Measurements from ENCODE around the gene MAP3K12. TPM values are rescaled to one million over a fixed set of nuclear protein-coding genes. Genes with fewer than 3 reads are reported as not detected.
A peak's percentile ranks its signal among the peaks of the same experiment; 100 is the strongest.
"Not testable (repeated sequence)": the region's sequence is repeated elsewhere in the genome, so short reads cannot be mapped to it uniquely, and the experiment has no call there.

MAP3K12 gene
- total RNA-seq, result 1 to 10 TPM; 3.2 to 6.8 TPM
- long read RNA-seq, partial matches to known transcripts, result 1 of 30 reads
- long read RNA-seq, other reads (novel, unspliced or antisense), result 29 of 30 reads

- ATAC-seq (no peak), DNase-seq (peak; percentile 68 to 69)
- intact Hi-C loops (cut with DNase I, micrococcal nuclease), result loop anchor here in 1 of 2 donors (10.0 kb wide), 1 partner anchor 155 kb away; no protein-coding TSS in a partner anchor
Observed at GRCh38 chr12:53499266-53500141, at the start of gene MAP3K12. Gene MAP3K12 (minus strand): TSS chr12:53499458. CDS start chr12:53487391, 12,067 bp downstream.

- DNase-seq, ATAC-seq: not testable (repeated sequence)
- intact Hi-C loops (cut with DNase I, micrococcal nuclease), result loop anchor here in 1 of 2 donors (10.0 kb wide), 1 partner anchor 126 kb away; the partner anchor contains the start of gene ATP5MC2
Observed at GRCh38 chr12:53548354-53548753, 49.1 kb upstream of the MAP3K12 start.

GRCh38 chr12:53543539-53543938, 44.3 kb upstream of the MAP3K12 start:
- ATAC-seq, result peak; percentile 81
- DNase-seq, result peak; percentile 47 to 49
- intact Hi-C loops (cut with DNase I, micrococcal nuclease), result loop anchor here (5.0 to 10.0 kb wide), 3 partner anchors 131 to 204 kb away; partner anchors contain the start of gene ATP5MC2 (in 2 of the 2)

- DNase-seq (no peak), ATAC-seq (no peak)
- intact Hi-C loops (cut with DNase I, micrococcal nuclease), result no loop called here
Observed at GRCh38 chr12:53539526-53539925, 40.3 kb upstream of the MAP3K12 start.

GRCh38 chr12:53538209-53538689, 39.0 kb upstream of the MAP3K12 start:
- peak; percentile 96 for ATAC-seq
- intact Hi-C loops (cut with DNase I, micrococcal nuclease), result no loop called here
- DNase-seq, result peak in 1 of 2 donors; percentile 68

GRCh38 chr12:53536962-53537361, 37.7 kb upstream of the MAP3K12 start:
- no peak for ATAC-seq

GRCh38 chr12:53533471-53533870, 34.2 kb upstream of the MAP3K12 start:
- no peak for ATAC-seq

More at GRCh38 chr12:53536962-53537361, 37.7 kb upstream of the MAP3K12 start:
- intact Hi-C loops (cut with DNase I, micrococcal nuclease), result no loop called here
- no peak for DNase-seq

GRCh38 chr12:53532524-53533445, 33.5 kb upstream of the MAP3K12 start:
- no peak for DNase-seq
- peak; percentile 6 for ATAC-seq
- intact Hi-C loops (cut with DNase I, micrococcal nuclease), result no loop called here

More at GRCh38 chr12:53533471-53533870, 34.2 kb upstream of the MAP3K12 start:
- intact Hi-C loops (cut with DNase I, micrococcal nuclease), result no loop called here
- DNase-seq, result no peak

GRCh38 chr12:53532021-53532420, 32.8 kb upstream of the MAP3K12 start:
- DNase-seq (no peak), ATAC-seq (no peak)
- intact Hi-C loops (cut with DNase I, micrococcal nuclease), result no loop called here

GRCh38 chr12:53530920-53531319, 31.7 kb upstream of the MAP3K12 start:
- DNase-seq (no peak), ATAC-seq (no peak)
- intact Hi-C loops (cut with DNase I, micrococcal nuclease), result no loop called here

GRCh38 chr12:53530061-53530460, 30.8 kb upstream of the MAP3K12 start:
- DNase-seq (no peak), ATAC-seq (no peak)
- intact Hi-C loops (cut with DNase I, micrococcal nuclease), result no loop called here

GRCh38 chr12:53524476-53524875, 25.2 kb upstream of the MAP3K12 start:
- DNase-seq (no peak), ATAC-seq (no peak)
- intact Hi-C loops (cut with DNase I, micrococcal nuclease), result loop anchor here in 1 of 2 donors (10.0 kb wide), 1 partner anchor 60 kb away; no protein-coding TSS in a partner anchor

- ATAC-seq (no peak), DNase-seq (no peak)
Observed at GRCh38 chr12:53523131-53523530, 23.9 kb upstream of the MAP3K12 start.

GRCh38 chr12:53518381-53518780, 19.1 kb upstream of the MAP3K12 start:
- DNase-seq (no peak), ATAC-seq (no peak)
- intact Hi-C loops (cut with DNase I, micrococcal nuclease), result no loop called here

More at GRCh38 chr12:53523131-53523530, 23.9 kb upstream of the MAP3K12 start:
- intact Hi-C loops (cut with DNase I, micrococcal nuclease), result loop anchor here in 1 of 2 donors (10.0 kb wide), 1 partner anchor 58 kb away; no protein-coding TSS in a partner anchor

- intact Hi-C loops (cut with DNase I, micrococcal nuclease), result no loop called here
- no peak for ATAC-seq
Observed at GRCh38 chr12:53516758-53517455, 17.6 kb upstream of the MAP3K12 start.

GRCh38 chr12:53515291-53515680, 16.0 kb upstream of the MAP3K12 start:
- intact Hi-C loops (cut with DNase I, micrococcal nuclease), result no loop called here
- ATAC-seq (no peak), DNase-seq (no peak)

More at GRCh38 chr12:53516758-53517455, 17.6 kb upstream of the MAP3K12 start:
- DNase-seq, result no peak

- DNase-seq (no peak), ATAC-seq (no peak)
- intact Hi-C loops (cut with DNase I, micrococcal nuclease), result no loop called here
Observed at GRCh38 chr12:53514628-53515290, 15.5 kb upstream of the MAP3K12 start.

All from left colon (tissue), 2 donors.